ENCODE results near the gene DNAH3.
"Not testable (repeated sequence)": the region's sequence is repeated elsewhere in the genome, so short reads cannot be mapped to it uniquely, and the experiment has no call there.

Gene DNAH3

GRCh38 chr16:21150375-21151001 lies at the start of gene DNAH3:
Gene DNAH3, minus strand, starts transcription at chr16:21150846. Its CDS starts 527 bp downstream, at chr16:21150319.
- no peak for TF ChIP-seq CTCF (IDR thresholded peaks at IDR 0.05; ENCODE audit: insufficient read depth, low read length, missing control alignments)
- no peak for DNase-seq (ENCODE audit: low read depth, low spot score)
- ChIA-PET CTCF (interaction anchor here (0.6 to 1.8 kb wide), 3 partner anchors 45 to 300 kb away, joined by 3 to 6 read pairs (median 4); no protein-coding TSS in a partner anchor), POLR2A (no interaction called here)
- H3K4me3 ChIP-seq (ENCODE audit: low read depth, low read length): no peak within 1 kb of the TSS

- CTCF ChIA-PET: interaction anchor here (2.5 kb wide), 1 partner anchor 10 kb away, joined by 16 read pairs; no protein-coding TSS in a partner anchor
- POLR2A ChIA-PET: no interaction called here
These were observed 49.1 kb upstream of the DNAH3 start for GRCh38 chr16:21199607-21200218.

GRCh38 chr16:21197621-21198020 lies 47.0 kb upstream of the DNAH3 start:
- POLR2A ChIA-PET: no interaction called here
- no peak for TF ChIP-seq CTCF (IDR thresholded peaks at IDR 0.05; ENCODE audit: insufficient read depth, low read length, missing control alignments)
- CTCF ChIA-PET: interaction anchor here (1.0 kb wide), 1 partner anchor 9 kb away, joined by 4 read pairs; no protein-coding TSS in a partner anchor
- no peak for DNase-seq (ENCODE audit: low read depth, low spot score)
- no peak overlapping the region for H3K4me3 ChIP-seq (ENCODE audit: low read depth, low read length)

More at GRCh38 chr16:21199607-21200218, 49.1 kb upstream of the DNAH3 start:
- DNase-seq (ENCODE audit: low read depth, low spot score): no peak
- TF ChIP-seq CTCF (IDR thresholded peaks at IDR 0.05; ENCODE audit: insufficient read depth, low read length, missing control alignments): no peak
- no peak overlapping the region for H3K4me3 ChIP-seq (ENCODE audit: low read depth, low read length)

GRCh38 chr16:21197112-21197511 lies 46.5 kb upstream of the DNAH3 start:
- no peak overlapping the region for H3K4me3 ChIP-seq (ENCODE audit: low read depth, low read length)
- CTCF ChIA-PET: interaction anchor here (1.0 kb wide), 1 partner anchor 8 kb away, joined by 4 read pairs; no protein-coding TSS in a partner anchor
- no peak for DNase-seq (ENCODE audit: low read depth, low spot score)
- no peak for TF ChIP-seq CTCF (IDR thresholded peaks at IDR 0.05; ENCODE audit: insufficient read depth, low read length, missing control alignments)
- POLR2A ChIA-PET: no interaction called here

- H3K4me3 ChIP-seq (ENCODE audit: low read depth, low read length); DNase-seq (ENCODE audit: low read depth, low spot score); POLR2A ChIA-PET: not testable (repeated sequence)
- CTCF ChIA-PET: interaction anchor here (1.0 to 1.5 kb wide), 2 partner anchors 36 to 105 kb away, joined by 4 to 5 read pairs; no protein-coding TSS in a partner anchor
These were observed 44.7 kb upstream of the DNAH3 start for GRCh38 chr16:21195330-21195729.

- no peak overlapping the region for H3K4me3 ChIP-seq (ENCODE audit: low read depth, low read length)
- CTCF ChIA-PET: interaction anchor here (1.0 to 1.5 kb wide), 2 partner anchors 35 to 106 kb away, joined by 4 to 5 read pairs; no protein-coding TSS in a partner anchor
- POLR2A ChIA-PET: no interaction called here
- TF ChIP-seq CTCF (IDR thresholded peaks at IDR 0.05; ENCODE audit: insufficient read depth, low read length, missing control alignments): no peak
- DNase-seq (ENCODE audit: low read depth, low spot score): no peak
These were observed 44.2 kb upstream of the DNAH3 start for GRCh38 chr16:21194771-21195301.
